Endodermal cell (in vitro differentiated cells): ENCODE data around the gene MAP4K4. TPM values are rescaled to one million over a fixed set of nuclear protein-coding genes. Genes with fewer than 3 reads are reported as not detected.

ENCODE experiments used
- DNase-seq: peaks from one replicate; pipeline ENCODE4 v3.0.0-alpha.2; 2017
- H3K27ac ChIP-seq: 2 replicates; pipeline ENCODE4 v1.5.1; 2013; ENCODE audit warnings: mild to moderate bottlenecking, low read depth, low read length, moderate library complexity
- H3K27me3 ChIP-seq: 2 replicates; pipeline ENCODE4 v1.6.1; 2013; ENCODE audit warnings: mild to moderate bottlenecking, low read length, moderate library complexity; ENCODE audit not compliant: insufficient read depth, control insufficient read depth, poor library complexity, severe bottlenecking
- H3K36me3 ChIP-seq: 2 replicates; pipeline ENCODE4 v1.7.0; 2013; ENCODE audit warnings: mild to moderate bottlenecking, low read length, moderate library complexity; ENCODE audit not compliant: control insufficient read depth, insufficient read depth
- H3K4me1 ChIP-seq: one replicate; pipeline ENCODE4 v1.7.0; 2013; ENCODE audit warnings: low read length; ENCODE audit not compliant: control insufficient read depth, insufficient read depth
- H3K4me3 ChIP-seq: 2 replicates; pipeline ENCODE4 v1.5.1; 2013; ENCODE audit warnings: mild to moderate bottlenecking, low read length, moderate library complexity
- H3K9ac ChIP-seq: 2 replicates; pipeline ENCODE4 v1.6.1; 2013; ENCODE audit warnings: mild to moderate bottlenecking, low read length, moderate library complexity; ENCODE audit not compliant: poor library complexity, severe bottlenecking; ENCODE audit errors: extremely low read depth
- H3K9me3 ChIP-seq: 2 replicates; pipeline ENCODE4 v1.6.1; 2013; ENCODE audit warnings: mild to moderate bottlenecking, low read length, moderate library complexity; ENCODE audit not compliant: control insufficient read depth
- H3K27ac Mint-ChIP-seq: 2 replicates; pipeline ENCODE4 v1.8.0; 2020; ENCODE audit warnings: mixed read lengths
- H3K27me3 Mint-ChIP-seq: 2 replicates; pipeline ENCODE4 v1.8.0; 2021; ENCODE audit warnings: mild to moderate bottlenecking, mixed read lengths; ENCODE audit not compliant: insufficient read depth
- H3K36me3 Mint-ChIP-seq: 2 replicates; pipeline ENCODE4 v1.8.0; 2020; ENCODE audit warnings: low read depth, mixed read lengths
- H3K4me1 Mint-ChIP-seq: 2 replicates; pipeline ENCODE4 v1.8.0; 2020; ENCODE audit warnings: mixed read lengths
- H3K4me3 Mint-ChIP-seq: 2 replicates; pipeline ENCODE4 v1.8.0; 2020; ENCODE audit warnings: mild to moderate bottlenecking, moderate library complexity, mixed read lengths
- H3K9me3 Mint-ChIP-seq: 2 replicates; pipeline ENCODE4 v1.8.0; 2020; ENCODE audit warnings: mild to moderate bottlenecking, mixed read lengths
- WGBS, 2 experiments: methylation state at CpG; one replicate each; pipeline versions ENCODE4 v1.1.5 to v1.1.7; 2013; ENCODE audit warnings: missing lambda C conversion rate in 2 of 2, mixed read lengths in 1 of 2; ENCODE audit not compliant: insufficient coverage in 1 of 2, insufficient read length in 1 of 2; 5-methylcytosine and 5-hydroxymethylcytosine counted together
- total RNA-seq, 2 donors: library from RNA; stranded (reverse); fragmentation: NEBNext Ultra II Directional in 1 of 2; extraction: Animal tissue kit (Norgen Biotek cat#: 25700) in 1 of 2; gene quantifications; 2 replicates in 1 of 2; 3 replicates in 1 of 2; pipeline ENCODE4 v1.2.1, GENCODE V29; 2021
- TF ChIP-seq, protein P1 (sequence below): fragments of 200-600 bp; sonication (generic); conservative IDR thresholded peaks from 2 replicates; pipeline ENCODE4 v1.5.0; 2021; ENCODE audit warnings: antibody characterized with exemption, mild to moderate bottlenecking

MAP4K4 gene
- total RNA-seq, 2 donors from 2014 or later, result 130 to 142 TPM

DNA sequence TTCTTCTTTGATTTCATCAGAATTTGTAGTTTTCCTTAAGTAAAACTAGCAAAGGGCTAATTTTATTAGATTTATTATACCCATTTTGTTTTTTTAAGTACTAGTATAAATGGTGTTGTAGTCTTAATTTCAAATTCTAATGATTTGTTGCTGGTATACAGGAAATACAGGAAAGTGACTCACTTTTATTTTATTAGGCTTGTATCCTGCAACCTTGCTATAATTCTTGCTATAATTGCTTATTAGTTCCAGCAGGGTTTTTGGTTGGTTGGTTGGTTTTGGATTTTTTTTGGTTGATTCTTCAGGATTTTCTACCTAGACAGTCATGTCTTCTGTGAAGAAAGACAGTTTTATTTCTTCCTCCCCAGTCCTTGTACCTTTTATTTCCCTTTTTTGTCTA lies 183.6 kb downstream of the MAP4K4 start:
- H3K4me1 ChIP-seq, result no peaks in the 10 kb centered on the region
- H3K9me3 ChIP-seq, result no peaks in the 10 kb centered on the region
- Mint-ChIP-seq H3K27ac (no peak overlapping the region), H3K4me1 (no peaks in the 10 kb centered on the region), H3K27me3 (no peaks in the 10 kb centered on the region), H3K4me3 (no peak overlapping the region), H3K36me3 (peaks cover 62% of the 10 kb centered on the region), H3K9me3 (no peaks in the 10 kb centered on the region)
- H3K27ac ChIP-seq, result no peak overlapping the region
- no peaks in the 10 kb centered on the region for H3K27me3 ChIP-seq
- peaks cover 88% of the 10 kb centered on the region for H3K36me3 ChIP-seq
- TF ChIP-seq, protein P1, sequence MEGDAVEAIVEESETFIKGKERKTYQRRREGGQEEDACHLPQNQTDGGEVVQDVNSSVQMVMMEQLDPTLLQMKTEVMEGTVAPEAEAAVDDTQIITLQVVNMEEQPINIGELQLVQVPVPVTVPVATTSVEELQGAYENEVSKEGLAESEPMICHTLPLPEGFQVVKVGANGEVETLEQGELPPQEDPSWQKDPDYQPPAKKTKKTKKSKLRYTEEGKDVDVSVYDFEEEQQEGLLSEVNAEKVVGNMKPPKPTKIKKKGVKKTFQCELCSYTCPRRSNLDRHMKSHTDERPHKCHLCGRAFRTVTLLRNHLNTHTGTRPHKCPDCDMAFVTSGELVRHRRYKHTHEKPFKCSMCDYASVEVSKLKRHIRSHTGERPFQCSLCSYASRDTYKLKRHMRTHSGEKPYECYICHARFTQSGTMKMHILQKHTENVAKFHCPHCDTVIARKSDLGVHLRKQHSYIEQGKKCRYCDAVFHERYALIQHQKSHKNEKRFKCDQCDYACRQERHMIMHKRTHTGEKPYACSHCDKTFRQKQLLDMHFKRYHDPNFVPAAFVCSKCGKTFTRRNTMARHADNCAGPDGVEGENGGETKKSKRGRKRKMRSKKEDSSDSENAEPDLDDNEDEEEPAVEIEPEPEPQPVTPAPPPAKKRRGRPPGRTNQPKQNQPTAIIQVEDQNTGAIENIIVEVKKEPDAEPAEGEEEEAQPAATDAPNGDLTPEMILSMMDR, result no peak
- H3K4me3 ChIP-seq, result no peak overlapping the region
- H3K9ac ChIP-seq, result no peak overlapping the region
- no peak for DNase-seq

DNA sequence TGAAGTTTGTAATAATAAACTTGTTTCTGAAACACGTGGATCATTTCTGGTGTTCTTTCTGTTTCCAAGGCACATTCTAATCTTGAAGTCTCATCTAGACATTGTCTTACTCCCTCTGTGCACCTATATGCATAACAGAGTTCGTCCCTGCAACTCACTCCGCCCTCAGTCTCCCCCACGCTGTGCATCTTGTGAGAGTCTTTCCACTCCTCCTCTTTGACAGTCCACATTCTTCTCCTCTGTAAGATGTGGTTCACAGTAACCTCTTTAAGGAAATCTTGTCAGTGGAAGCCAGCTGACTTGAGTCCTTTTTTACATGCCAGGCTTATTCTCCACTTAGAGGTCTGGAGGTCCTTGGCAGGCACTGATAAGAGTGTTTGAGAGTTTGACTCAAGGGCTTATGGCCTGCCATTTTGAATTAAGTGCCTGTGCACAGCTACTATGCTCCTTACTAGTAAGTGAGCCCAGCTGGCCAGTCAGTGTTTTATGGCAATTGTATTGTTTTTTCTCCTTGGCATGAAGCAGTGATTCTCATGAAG lies 185.3 kb downstream of the MAP4K4 start:
- no peak overlapping the region for H3K27ac ChIP-seq
- WGBS, 2 experiments, result 91 to 95% methylated on average over 1 to 4 of the region's 4 CpGs
- peaks cover 88% of the 10 kb centered on the region for H3K36me3 ChIP-seq
- no peak overlapping the region for H3K9ac ChIP-seq
- H3K27me3 Mint-ChIP-seq, result no peaks in the 10 kb centered on the region
- H3K4me3 Mint-ChIP-seq, result no peak overlapping the region
- no peaks in the 10 kb centered on the region for H3K4me1 Mint-ChIP-seq
- no peak overlapping the region for H3K4me3 ChIP-seq
- no peaks in the 10 kb centered on the region for H3K27me3 ChIP-seq
- H3K9me3 ChIP-seq, result no peaks in the 10 kb centered on the region
- no peak for DNase-seq
- H3K9me3 Mint-ChIP-seq, result no peaks in the 10 kb centered on the region
- peaks cover 65% of the 10 kb centered on the region for H3K36me3 Mint-ChIP-seq
- TF ChIP-seq, protein P1, result no peak
- no peaks in the 10 kb centered on the region for H3K4me1 ChIP-seq
- no peak overlapping the region for H3K27ac Mint-ChIP-seq

DNA sequence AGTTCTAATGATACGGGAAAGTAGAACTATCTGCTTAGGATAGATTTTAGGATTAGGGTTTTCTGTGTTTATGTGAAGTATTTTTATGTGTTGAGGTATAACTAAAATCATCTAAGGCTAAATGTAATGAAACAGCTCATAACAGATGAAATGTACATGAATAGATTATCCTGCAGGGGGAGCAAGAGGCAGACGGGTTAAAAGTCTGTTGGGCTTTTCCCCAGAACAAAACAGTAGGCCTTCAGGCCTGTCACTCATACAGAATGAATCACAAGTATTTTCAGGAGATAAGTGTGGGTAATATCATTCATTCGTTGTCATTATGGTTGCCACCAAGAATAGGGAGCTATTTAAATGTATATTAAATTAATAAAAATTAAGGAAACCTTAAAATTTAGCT lies 186.4 kb downstream of the MAP4K4 start:
- Mint-ChIP-seq H3K36me3 (peaks cover 68% of the 10 kb centered on the region), H3K27ac (no peak overlapping the region), H3K27me3 (no peaks in the 10 kb centered on the region), H3K9me3 (no peaks in the 10 kb centered on the region), H3K4me1 (no peaks in the 10 kb centered on the region), H3K4me3 (no peak overlapping the region)
- Histone ChIP-seq H3K27me3 (no peaks in the 10 kb centered on the region), H3K9me3 (no peaks in the 10 kb centered on the region), H3K4me3 (no peak overlapping the region), H3K9ac (no peak overlapping the region), H3K36me3 (peaks cover 86% of the 10 kb centered on the region), H3K27ac (no peak overlapping the region), H3K4me1 (no peaks in the 10 kb centered on the region)
- DNase-seq, result no peak
- TF ChIP-seq, protein P1, result peak; percentile 86
- WGBS, 2 experiments, result 64 to 77% methylated on average over 2 to 3 of the region's 3 CpGs
